ENCODE data around the gene VSTM2B. TPM values are rescaled to one million over a fixed set of nuclear protein-coding genes. Genes with fewer than 3 reads are reported as not detected.
A peak's percentile ranks its signal among the peaks of the same experiment; 100 is the strongest.

The VSTM2B gene
- total RNA-seq, 4 donors from 2014 or later = not detected

- Histone ChIP-seq H3K27me3 (peaks cover 88% of the 10 kb centered on the region), H3K4me1 (peaks cover 4 to 43% (median 28%) of the 10 kb centered on the region in 4 donors), H3K4me3 (peak overlapping the region in 2 of 4 donors; percentile 10 to 35), H3K36me3 (no peaks in the 10 kb centered on the region), H3K27ac (no peak overlapping the region), H3K9me3 (no peaks in the 10 kb centered on the region)
- no peak for TF ChIP-seq POLR2AphosphoS5 (IDR thresholded peaks at IDR 0.05)
- peak; percentile 46 to 73 (median 55) for TF ChIP-seq CTCF (IDR thresholded peaks at IDR 0.05)
- in situ Hi-C loops (cut with MboI; ENCODE audit: low pct_ligation_motif_present in 1 of 4, low pct_unique_long_range_greater_than_20kb in 1 of 4, low sequenced_read_pairs in 3 of 4) = no loop called here
- DNase-seq = peak; percentile 26
- intact Hi-C loops (cut with DNase I; ENCODE audit: low total_unique reads) = no loop called here
- WGBS, 2 donors (ENCODE audit: low coverage in 1 of 2) = 4% methylated on average over 53 of the region's 57 CpGs; no CpG with 5 or more reads in 1 of the 2 donors
Observed at GRCh38 chr19:29528350-29528945, 2.7 kb downstream of the VSTM2B start.

- Histone ChIP-seq H3K27ac (no peak overlapping the region), H3K27me3 (peaks cover 81% of the 10 kb centered on the region), H3K9me3 (no peaks in the 10 kb centered on the region), H3K4me1 (peaks cover 4 to 43% (median 28%) of the 10 kb centered on the region in 4 donors), H3K4me3 (peak overlapping the region in 2 of 4 donors; percentile 10 to 35), H3K36me3 (no peaks in the 10 kb centered on the region)
- TF ChIP-seq CTCF (IDR thresholded peaks at IDR 0.05) (no peak), POLR2AphosphoS5 (IDR thresholded peaks at IDR 0.05) (no peak), POLR2A (IDR thresholded peaks at IDR 0.05) (no peak)
- no peak for DNase-seq
- intact Hi-C loops (cut with DNase I; ENCODE audit: low total_unique reads) (no loop called here), in situ Hi-C loops (cut with MboI; ENCODE audit: low pct_ligation_motif_present in 1 of 4, low pct_unique_long_range_greater_than_20kb in 1 of 4, low sequenced_read_pairs in 3 of 4) (no loop called here)
- 14% methylated on average over 32 of the region's 39 CpGs; no CpG with 5 or more reads in 1 of the 2 donors for WGBS, 2 donors (ENCODE audit: low coverage in 1 of 2)
Observed at GRCh38 chr19:29528946-29529645, 3.3 kb downstream of the VSTM2B start.

GRCh38 chr19:29529646-29530539 lies 4.1 kb downstream of the VSTM2B start:
- in situ Hi-C loops (cut with MboI; ENCODE audit: low pct_ligation_motif_present in 1 of 4, low pct_unique_long_range_greater_than_20kb in 1 of 4, low sequenced_read_pairs in 3 of 4) (no loop called here), intact Hi-C loops (cut with DNase I; ENCODE audit: low total_unique reads) (loop anchor here (5.0 kb wide), 1 partner anchor 638 kb away; no protein-coding TSS in a partner anchor)
- TF ChIP-seq POLR2A (IDR thresholded peaks at IDR 0.05) = no peak
- no peak for TF ChIP-seq CTCF (IDR thresholded peaks at IDR 0.05)
- no peak for TF ChIP-seq POLR2AphosphoS5 (IDR thresholded peaks at IDR 0.05)
- no peak for TF ChIP-seq EP300 (IDR thresholded peaks at IDR 0.05; ENCODE audit: low read depth)
- Histone ChIP-seq H3K27me3 (peaks cover 73% of the 10 kb centered on the region), H3K36me3 (no peaks in the 10 kb centered on the region), H3K9me3 (no peaks in the 10 kb centered on the region), H3K27ac (no peak overlapping the region), H3K4me3 (no peak overlapping the region), H3K4me1 (peaks cover 4 to 43% (median 28%) of the 10 kb centered on the region in 4 donors)
- DNase-seq = no peak
- WGBS, 2 donors (ENCODE audit: low coverage in 1 of 2) = 56% methylated on average over 77 of the region's 100 CpGs; no CpG with 5 or more reads in 1 of the 2 donors
